HG02840 (cell line): ENCODE data around the gene FNIP2.
"Not testable (repeated sequence)": the region's sequence is repeated elsewhere in the genome, so short reads cannot be mapped to it uniquely, and the experiment has no call there.

Source experiments
- ATAC-seq: cut with Tn5 transposase; IDR thresholded peaks from one replicate; pipeline ENCODE4 v1.9.1; 2021; ENCODE audit warnings: mild to moderate bottlenecking, moderate library complexity, moderate number of reproducible peaks; ENCODE audit not compliant: unreplicated experiment, low FRiP score

The FNIP2 gene

GRCh38 chr4:158896577-158897238 lies 127.9 kb downstream of the FNIP2 start:
- not testable (repeated sequence) for ATAC-seq

GRCh38 chr4:158900408-158900807 lies 131.6 kb downstream of the FNIP2 start:
- not testable (repeated sequence) for ATAC-seq

DNA sequence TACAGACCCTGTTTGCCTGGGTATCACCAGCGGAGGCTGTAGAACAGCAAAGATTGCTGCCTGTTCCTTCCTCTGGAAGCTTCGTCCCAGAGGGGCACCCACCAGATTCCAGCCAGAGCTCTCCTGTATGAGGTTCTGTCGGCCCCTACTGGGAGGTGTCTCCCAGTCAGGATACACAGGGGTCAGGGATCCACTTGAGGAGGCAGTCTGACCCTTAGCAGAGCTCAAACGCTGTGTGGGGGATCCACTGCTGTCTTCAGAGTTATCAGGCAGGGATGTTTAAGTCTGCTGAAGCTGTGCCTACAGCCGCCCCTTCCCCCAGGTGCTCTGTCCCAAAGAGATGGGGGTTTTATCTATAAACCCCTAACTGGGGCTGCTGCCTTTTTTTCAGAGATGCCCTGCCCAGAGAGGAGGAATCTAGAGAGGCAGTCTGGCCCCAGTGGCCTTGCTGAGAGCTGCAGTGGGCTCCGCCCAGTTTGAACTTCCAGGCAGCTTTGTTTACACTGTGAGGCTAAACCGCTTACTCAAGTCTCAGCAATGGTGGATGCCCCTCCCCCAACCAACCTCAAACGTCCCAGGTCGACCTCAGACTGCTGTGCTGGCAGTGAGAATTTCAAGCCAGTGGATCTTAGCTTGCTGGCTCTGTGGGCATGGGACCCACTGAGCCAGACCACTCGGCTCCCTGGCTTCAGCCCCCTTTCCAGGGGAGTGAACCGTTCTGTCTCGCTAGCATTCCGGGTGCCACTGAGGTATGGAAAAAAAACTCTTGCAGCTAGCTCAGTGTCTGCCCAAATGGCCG lies 133.7 kb downstream of the FNIP2 start:
- ATAC-seq = not testable (repeated sequence)

DNA sequence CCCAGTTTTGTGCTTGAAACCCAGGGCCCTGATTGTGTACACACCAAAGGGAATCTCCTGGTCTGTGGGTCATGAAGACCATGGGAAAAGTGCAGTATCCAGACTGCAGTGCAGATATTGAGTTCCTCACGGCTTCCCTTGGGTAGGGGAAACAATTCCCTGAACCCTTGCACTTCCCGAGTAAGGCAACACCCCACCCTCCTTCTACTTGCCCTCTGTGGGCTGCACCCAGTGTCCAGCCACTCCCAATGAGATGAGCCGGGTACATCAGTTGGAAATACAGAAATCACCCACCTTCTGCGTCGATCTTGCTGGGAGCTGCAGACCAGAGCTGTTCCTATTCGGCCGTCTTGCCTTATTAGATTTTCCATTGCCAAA lies 134.2 kb downstream of the FNIP2 start:
- no peak for ATAC-seq

- ATAC-seq = no peak
Observed at GRCh38 chr4:158903472-158904043, 134.7 kb downstream of the FNIP2 start.

DNA sequence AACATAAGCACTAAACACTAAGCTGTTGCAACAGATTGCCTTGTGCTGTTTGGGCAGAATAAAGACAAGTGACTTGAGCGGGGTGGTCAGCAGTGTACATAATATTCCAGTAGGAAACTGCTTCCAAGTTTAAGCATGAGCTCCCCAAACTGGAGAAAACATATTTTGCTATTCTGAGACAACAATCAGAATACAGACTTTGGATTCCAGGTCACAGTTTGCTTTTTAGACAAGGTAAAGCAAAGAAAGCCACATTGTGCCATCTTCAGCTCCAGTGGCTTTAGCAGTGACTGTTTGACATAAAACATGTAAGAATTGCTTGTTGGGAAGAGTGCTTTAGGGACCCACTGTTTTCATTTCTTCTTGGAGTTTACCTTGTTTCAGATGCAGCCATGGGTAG lies 136.0 kb downstream of the FNIP2 start:
- ATAC-seq = no peak

GRCh38 chr4:158906073-158906472 lies 137.2 kb downstream of the FNIP2 start:
- peak; percentile 71 for ATAC-seq

DNA sequence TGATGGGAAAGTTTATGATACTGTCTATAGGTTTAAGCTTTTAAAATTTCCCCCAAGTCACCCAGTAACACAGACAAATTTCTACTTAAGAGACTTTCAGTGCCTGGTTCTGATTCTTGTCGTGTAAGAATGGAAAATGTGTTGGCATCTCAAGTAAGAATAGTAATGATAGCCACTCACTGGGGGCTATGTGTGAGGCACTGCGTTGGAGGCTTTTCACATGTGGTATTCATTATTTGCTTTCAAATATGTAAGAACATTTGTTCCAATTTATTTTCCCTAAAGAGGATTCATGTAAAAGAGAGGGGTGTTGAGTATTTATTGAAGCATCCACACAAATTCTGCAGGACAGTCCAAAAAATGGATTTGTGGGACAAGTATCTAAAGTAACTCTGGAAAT lies 143.6 kb downstream of the FNIP2 start:
- no peak for ATAC-seq

- ATAC-seq = no peak
Observed at GRCh38 chr4:158912806-158913205, 144.0 kb downstream of the FNIP2 start.

GRCh38 chr4:158913766-158914165 lies 144.9 kb downstream of the FNIP2 start:
- ATAC-seq = no peak

DNA sequence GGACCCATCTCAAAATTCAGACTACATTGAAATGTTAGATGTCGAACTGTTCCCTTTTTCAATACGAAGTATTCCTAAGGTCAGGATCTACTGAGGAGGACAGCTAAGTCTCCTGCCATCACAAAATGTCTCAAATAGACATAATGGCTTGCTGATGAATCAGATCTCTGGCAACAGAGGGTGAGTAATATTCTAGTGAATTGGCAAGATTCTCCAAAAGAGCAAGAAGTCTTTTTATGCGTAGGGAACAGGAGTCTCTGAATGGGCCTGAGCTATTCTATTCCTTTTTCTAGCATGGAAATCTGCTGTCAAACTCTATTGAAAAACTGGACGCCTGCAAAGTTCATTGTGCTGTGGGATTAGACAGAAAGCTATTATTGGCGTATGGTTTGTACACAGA lies 145.4 kb downstream of the FNIP2 start:
- ATAC-seq = no peak

DNA sequence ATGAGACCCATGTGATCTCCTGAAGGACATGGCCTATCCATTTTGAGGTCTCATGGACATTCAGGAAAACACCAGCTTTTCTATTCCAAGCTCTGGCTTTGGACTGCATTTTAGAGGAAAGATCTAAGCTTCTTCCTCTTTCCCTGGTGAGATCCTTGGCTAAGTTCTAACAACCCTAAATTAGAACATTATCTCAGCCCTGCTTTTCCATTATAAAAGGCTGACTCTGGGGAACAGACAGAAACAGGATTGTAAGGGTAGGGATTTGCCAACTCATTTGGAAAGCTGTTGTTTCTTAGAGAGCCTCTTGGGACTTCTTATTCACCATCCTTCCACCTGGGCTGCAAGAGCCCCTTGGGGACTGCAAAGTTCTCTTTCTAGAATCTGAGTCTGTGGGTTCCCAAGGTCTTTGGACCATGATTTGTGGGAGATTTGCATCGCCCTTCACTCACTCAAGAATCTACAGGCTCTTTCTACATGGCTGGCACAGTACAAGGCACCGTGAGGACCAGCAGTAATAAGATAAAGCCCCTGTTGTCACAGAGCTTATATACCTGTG lies 146.9 kb downstream of the FNIP2 start:
- ATAC-seq = no peak

- ATAC-seq = not testable (repeated sequence)
Observed at GRCh38 chr4:158920452-158920996, 151.7 kb downstream of the FNIP2 start.

DNA sequence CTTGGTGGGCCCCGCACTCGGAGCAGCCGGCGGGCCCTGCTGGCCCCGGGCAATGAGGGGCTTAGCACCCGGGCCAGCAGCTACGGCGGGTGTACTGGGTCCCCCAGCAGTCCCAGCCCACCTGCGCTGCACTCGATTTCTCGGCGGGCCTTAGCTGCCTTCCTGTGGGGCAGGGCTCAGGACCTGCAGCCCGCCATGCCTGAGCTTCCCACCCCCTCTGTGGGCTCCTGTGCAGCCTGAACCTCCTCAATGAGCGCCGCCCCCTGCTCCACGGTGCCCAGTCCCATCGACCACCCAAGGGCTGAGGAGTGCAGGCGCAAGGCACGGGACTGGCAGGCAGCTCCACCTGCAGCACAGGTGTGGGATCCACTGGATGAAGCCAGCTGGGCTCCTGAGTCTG lies 158.9 kb downstream of the FNIP2 start:
- not testable (repeated sequence) for ATAC-seq

GRCh38 chr4:158929939-158930638 lies 161.3 kb downstream of the FNIP2 start:
- no peak for ATAC-seq

GRCh38 chr4:158930639-158930972 lies 161.8 kb downstream of the FNIP2 start:
- no peak for ATAC-seq

GRCh38 chr4:158933236-158933635 lies 164.4 kb downstream of the FNIP2 start:
- no peak for ATAC-seq

GRCh38 chr4:158934996-158935669 lies 166.3 kb downstream of the FNIP2 start:
- ATAC-seq = no peak

GRCh38 chr4:158936238-158936637 lies 167.4 kb downstream of the FNIP2 start:
- ATAC-seq = no peak
